Activated T-helper 1 cell treated with Interleukin-2 at 50 U/mL for 16 hours (primary cell): ENCODE results near the gene ZC3H4.
"Not testable (repeated sequence)": the region's sequence is repeated elsewhere in the genome, so short reads cannot be mapped to it uniquely, and the experiment has no call there.

Experiments used
- DNase-seq: peaks from one replicate; pipeline ENCODE4 v3.0.0-alpha.2; 2020; ENCODE audit warnings: low read depth

Gene ZC3H4

DNA sequence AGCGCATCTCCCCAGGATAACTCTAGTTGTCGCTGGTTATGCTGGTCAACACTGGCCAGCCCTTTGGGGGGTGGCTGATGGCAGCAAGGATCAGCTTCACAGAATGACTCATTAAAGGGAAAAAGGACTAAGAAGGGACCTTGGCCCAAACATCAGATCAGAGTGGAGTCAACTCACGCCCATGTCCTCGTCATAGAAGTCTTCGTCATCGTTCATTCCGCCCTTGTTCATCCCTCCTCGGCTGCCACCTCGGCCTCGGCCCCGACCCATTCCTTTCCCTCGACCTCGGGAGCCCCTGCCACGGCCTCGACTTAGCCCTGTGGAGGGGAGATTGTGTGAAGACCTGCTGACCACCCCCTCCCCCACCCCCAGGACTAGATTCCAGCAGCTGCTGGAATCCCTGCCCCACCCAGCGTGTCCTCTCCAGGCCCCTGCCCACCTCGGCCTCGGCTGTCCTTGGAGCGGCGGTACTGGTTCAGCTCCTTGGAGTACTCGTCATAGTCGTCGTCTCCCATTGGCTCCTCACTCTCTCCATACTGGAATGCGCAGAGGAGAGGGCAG lies 28.6 kb downstream of the ZC3H4 start:
- no peak for DNase-seq

- no peak for DNase-seq
Observed at GRCh38 chr19:47082493-47082892, 31.1 kb downstream of the ZC3H4 start.

DNA sequence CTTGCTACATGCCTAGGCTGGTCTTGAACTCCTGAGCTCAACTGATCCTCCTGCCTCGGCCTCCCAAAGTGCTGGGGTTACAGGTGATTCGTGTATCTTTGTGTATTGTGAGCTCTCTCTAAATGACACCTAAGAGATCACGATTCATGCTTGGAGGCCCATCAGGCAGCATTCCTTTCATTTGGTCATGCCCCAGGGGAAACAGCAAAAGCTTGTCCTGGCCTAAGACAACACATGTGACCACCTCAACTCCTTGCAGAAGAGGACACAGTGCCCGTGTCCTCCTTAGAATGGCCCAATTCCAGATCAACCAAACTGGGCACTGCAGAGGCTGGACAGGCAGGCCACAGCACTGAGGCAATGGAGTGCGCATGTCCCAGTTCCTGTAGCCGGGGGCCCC lies 32.5 kb downstream of the ZC3H4 start:
- DNase-seq: no peak

DNA sequence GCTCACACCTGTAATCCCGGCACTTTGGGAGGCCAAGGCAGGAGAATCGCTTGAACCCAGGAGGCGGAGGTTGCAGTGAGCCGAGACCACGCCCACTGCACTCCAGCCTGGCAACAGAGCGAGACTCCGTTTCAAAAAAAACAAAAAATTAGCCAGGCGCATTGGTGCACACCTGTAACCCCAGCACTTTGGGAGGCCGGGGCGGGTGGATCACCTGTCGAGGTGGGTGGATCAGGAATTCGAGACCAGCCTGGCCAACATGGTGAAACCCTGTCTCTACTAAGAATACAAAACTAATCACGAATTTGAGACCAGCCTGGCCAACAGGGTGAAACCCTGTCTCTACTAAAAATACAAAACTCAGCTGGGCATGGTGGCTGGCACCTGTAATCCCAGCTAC lies 35.2 kb downstream of the ZC3H4 start:
- not testable (repeated sequence) for DNase-seq

GRCh38 chr19:47075941-47076340 lies 37.6 kb downstream of the ZC3H4 start:
- DNase-seq: no peak

- DNase-seq: no peak
Observed at GRCh38 chr19:47075179-47075810, 38.3 kb downstream of the ZC3H4 start.

DNA sequence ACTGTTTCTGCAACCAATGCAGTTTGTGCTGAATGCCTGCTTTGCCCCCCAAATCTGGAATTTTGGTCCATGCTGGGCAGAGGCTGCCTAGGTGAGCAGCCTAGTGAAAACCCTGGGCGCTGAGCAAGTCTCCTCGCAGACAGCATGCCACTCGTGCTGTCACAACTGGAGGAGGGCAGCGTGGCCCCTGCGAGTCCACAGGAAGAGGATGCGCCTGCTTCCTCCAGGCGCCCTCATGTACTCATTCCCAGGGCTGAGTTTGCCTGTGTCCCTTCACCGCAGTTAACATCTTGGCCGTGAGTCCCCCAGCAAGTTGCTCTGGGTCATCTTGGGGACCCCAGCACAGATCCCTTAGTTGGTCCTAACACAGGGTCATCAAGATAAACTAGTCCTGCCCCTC lies 39.0 kb downstream of the ZC3H4 start:
- DNase-seq: no peak

- DNase-seq: no peak
Observed at GRCh38 chr19:47073574-47073973, 40.0 kb downstream of the ZC3H4 start.

- DNase-seq: no peak
Observed at GRCh38 chr19:47072323-47072722, 41.3 kb downstream of the ZC3H4 start.

GRCh38 chr19:47071731-47072130 lies 41.8 kb downstream of the ZC3H4 start:
- DNase-seq: no peak

- DNase-seq: no peak
Observed at GRCh38 chr19:47070756-47071155, 42.8 kb downstream of the ZC3H4 start.

DNA sequence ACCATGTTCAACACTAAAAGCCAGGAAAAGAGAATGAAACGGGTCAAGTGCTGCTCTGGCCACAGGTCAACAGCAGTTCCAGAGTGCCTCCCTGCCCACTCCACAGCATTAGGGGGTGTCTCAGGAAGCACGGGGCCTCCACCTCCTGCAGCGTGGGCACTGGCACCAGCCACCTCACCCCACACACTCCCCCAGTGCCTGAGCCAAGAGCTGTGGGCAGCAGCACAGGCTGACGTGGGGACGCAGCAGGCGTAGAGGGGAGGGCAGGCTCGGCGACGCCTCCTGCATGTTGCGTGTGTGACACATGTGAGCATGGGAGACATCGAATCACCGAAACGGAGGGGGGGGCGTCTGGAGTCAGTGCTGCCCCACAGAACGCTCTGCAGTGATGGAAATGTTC lies 43.8 kb downstream of the ZC3H4 start:
- no peak for DNase-seq

DNA sequence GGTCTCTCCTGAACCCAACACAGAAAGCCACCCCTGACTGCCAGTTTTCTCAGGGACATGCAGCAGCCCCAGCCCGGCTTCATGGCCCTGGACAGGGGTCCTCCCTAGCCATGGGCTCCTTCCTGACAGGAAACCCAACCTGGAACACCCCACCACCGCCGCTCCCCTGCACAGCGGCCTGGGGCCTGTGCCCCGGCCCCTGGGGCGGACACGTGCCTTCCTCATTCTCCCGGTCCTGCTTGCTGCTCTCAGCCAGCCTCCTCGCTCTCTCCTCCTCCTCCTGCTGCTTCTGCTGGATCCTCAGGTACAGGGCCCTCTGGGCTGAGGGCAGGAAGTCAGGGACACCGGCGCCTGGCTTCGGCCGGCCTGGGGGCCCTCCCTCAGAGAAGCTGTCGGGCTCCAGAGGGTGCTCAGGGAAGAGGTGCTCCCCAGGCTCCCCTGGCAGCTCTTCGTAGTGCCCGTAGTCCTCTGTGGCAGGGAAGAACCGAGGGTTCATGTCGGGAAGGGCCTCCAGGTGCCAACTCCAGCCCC lies 44.6 kb downstream of the ZC3H4 start:
- DNase-seq: no peak

DNA sequence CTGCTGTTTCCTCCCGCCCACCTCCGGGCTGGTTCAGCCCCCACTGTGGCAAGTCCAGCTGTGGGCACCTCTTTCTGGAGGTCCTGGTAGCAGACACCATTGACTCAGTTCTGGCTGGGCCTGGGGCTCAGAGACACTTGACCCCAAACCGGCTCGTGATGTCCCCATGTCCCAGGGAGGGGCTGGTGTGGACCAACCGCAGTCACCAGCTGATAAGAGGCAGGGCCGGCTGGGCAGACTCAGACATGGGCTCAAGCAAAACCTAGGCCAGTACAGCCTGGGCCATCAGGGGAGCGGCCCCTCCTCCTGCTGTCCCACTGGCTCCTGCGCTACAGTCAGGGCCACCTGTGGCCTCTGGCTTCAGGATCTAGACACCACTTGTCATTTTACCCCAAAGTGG lies 45.3 kb downstream of the ZC3H4 start:
- DNase-seq: no peak

DNA sequence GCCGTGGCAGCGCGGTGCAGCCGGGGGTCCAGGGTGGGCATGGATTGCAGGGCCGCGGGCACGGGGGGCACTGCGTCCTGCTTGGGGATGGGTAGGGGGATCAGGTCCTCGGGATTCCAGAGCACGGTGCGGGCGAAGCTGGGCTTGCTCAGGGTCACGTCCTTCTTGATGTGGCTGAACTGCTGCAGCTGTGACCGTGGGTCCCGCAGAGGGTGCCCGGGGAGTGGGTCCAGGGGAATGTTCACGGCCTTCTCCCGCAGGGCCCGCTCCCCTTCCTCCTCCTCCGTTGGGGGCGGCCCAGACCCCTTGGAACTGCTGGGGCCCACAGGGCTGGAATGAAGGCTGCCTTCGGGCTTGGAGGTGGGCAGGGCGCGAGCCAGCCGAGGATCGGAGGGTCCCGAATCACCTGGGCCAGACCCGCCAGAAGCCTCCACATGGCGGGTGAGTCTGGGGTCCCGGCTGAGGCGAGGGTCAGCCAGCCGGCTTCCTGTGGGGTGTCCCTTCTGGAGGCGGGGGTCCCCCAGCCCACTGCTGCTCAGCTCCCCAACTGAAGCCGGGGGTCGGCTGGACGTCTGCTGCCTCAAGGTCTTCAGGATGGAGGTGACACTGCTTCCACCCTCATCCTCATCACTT lies 46.2 kb downstream of the ZC3H4 start:
- DNase-seq: no peak

GRCh38 chr19:47066376-47067214 lies 47.0 kb downstream of the ZC3H4 start:
- DNase-seq: no peak

DNA sequence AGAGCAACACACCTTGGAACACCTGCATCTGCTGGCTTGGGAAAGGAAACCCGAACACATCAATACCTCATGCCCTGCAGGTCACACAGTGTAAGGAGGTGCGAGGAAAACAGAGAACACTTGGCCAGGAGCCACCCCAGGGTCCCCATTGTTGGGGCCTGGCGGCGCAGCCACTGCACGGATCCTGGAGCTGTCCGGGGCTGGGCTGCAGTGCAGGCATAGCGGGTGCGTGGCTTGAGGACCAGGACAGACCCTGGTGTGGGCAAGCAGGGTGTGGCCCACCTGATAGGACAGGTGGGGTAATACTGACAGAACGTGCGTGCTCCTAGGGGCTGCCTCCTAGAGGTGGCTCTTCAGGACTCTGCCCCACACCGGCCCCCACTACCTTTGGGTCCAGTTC lies 48.3 kb downstream of the ZC3H4 start:
- no peak for DNase-seq

DNA sequence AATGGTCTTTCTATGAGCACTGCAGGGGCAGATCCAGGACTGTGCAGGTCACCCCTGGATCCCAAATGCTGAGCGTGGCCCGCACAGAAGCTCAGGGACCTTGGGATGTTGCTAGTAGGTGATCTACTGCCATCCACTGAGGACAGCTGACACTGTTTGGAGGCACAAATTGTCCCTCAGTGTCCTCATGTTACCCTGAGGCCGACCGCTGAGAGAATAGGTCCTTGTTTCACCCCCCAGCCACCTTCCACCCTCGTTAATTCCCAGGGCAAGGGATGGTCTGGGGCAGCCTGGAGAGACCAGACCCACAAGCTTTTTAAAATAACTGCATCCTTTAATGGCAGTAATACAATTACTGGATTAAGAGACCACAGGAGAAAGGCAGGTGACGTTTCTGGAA lies 49.7 kb downstream of the ZC3H4 start:
- no peak for DNase-seq

- DNase-seq: no peak
Observed at GRCh38 chr19:47058621-47059022, 55.0 kb downstream of the ZC3H4 start.

GRCh38 chr19:47057328-47057727 lies 56.2 kb downstream of the ZC3H4 start:
- no peak for DNase-seq

DNA sequence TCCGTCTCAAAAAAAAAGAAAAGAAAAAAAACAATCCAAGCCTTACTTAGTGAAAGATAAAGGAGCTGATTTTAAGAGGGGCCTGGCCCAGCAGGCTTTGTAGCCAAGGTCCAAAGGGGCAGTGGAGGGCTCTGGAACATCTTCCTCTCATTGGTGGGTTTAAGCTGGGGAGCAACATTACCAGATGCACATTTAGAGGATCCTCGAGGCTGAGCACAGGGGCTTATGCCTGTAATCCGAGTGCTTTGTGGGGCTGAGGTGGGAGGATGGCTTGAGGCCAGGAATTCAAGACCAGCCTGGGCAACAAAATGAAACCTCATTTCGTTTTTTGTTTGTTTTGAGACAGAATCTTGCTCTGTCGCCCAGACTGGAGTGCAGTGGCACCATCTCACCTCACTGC lies 57.2 kb downstream of the ZC3H4 start:
- DNase-seq: no peak

DNA sequence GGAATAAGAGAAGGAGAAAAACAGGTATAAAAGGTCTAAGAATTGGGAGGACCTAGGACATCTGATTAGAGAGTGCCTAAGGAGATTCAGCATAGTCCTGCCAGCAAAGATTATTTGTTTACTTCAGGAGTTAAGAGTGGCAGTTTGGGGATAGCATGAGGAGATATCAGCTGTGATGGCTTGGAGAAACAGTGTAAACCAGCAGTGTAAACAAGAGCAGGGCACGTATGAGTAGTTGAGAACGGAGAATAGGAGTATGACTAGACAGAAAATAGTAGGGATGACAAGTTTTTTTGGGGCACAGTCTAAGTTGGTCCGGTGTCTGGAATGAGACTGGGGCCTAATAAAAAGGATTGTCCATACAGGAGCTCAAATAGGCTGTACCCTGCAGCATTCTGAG lies 63.0 kb downstream of the ZC3H4 start:
- not testable (repeated sequence) for DNase-seq

DNA sequence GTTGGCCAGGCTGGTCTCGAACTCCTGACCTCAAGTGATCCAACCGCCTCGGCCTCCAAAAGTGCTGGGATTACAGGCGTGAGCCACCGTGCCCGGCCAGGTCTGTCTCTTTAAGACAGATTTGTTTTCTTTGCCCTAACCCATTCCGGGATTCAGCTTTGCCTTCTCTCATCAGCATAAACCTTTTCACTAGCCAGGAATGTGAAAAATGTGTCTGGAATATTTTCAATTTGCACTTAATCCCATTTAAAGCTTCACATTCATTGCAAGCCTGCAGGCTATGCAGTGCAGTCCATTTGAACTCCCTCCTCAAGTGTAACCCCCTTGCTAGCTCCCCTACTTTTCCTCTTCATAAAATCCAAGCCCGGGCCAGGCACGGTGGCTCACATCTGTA lies 64.3 kb downstream of the ZC3H4 start:
- DNase-seq: no peak
